Transverse colon (tissue), 4 donors: ENCODE data around the gene RAB10. TPM values are rescaled to one million over a fixed set of nuclear protein-coding genes. Genes with fewer than 3 reads are reported as not detected.
"Not testable (repeated sequence)": the region's sequence is repeated elsewhere in the genome, so short reads cannot be mapped to it uniquely, and the experiment has no call there.

Experiments used
- DNase-seq: peaks from one replicate; pipeline ENCODE4 v3.0.0-alpha.2; 2019
- H3K27ac ChIP-seq, 4 donors: fragments of 200-600 bp; sonication (generic); 2 replicates each; pipeline ENCODE4 v1.5.1; 2016 to 2018; ENCODE audit warnings: inconsistent platforms in 4 of 4
- H3K27me3 ChIP-seq: fragments of 200-600 bp; sonication (generic); 2 replicates; pipeline ENCODE4 v1.5.1; 2017; ENCODE audit warnings: inconsistent platforms
- H3K36me3 ChIP-seq, 4 donors: fragments of 200-600 bp; sonication (generic); 2 replicates each; pipeline ENCODE4 v1.5.1; 2017 to 2019; ENCODE audit warnings: inconsistent platforms in 4 of 4
- H3K4me1 ChIP-seq, 4 donors: fragments of 200-600 bp; sonication (generic); 2 replicates each; pipeline ENCODE4 v1.5.1; 2017 to 2020; ENCODE audit warnings: inconsistent platforms in 4 of 4
- H3K4me3 ChIP-seq, 4 donors: fragments of 200-600 bp; sonication (generic); 1 replicate in 1 of 4; 2 replicates in 3 of 4; pipeline versions ENCODE4 v1.5.1 to v1.6.1; 2017 to 2019; ENCODE audit warnings: inconsistent platforms in 4 of 4
- H3K9me3 ChIP-seq, 2 donors: fragments of 200-600 bp; sonication (generic); 2 replicates each; pipeline ENCODE4 v1.5.1; 2017 to 2019; ENCODE audit warnings: inconsistent platforms in 2 of 2
- EP300 ChIP-seq: sonication (generic); formaldehyde crosslinking; IDR thresholded peaks from one replicate; pipeline ENCODE4 v1.6.1; 2017; ENCODE audit warnings: antibody characterized with exemption, low read depth
- POLR2A ChIP-seq: fragments of 450-650 bp; IDR thresholded peaks from one replicate; pipeline ENCODE4 v1.6.1; 2016; ENCODE audit warnings: antibody characterized with exemption, mild to moderate bottlenecking, moderate library complexity
- POLR2AphosphoS5 ChIP-seq, 3 donors: sonication (generic); formaldehyde crosslinking; IDR thresholded peaks; one replicate each; pipeline ENCODE4 v1.6.1; 2016; ENCODE audit warnings: antibody characterized with exemption in 3 of 3
- WGBS, 2 donors: methylation state at CpG; one replicate each; pipeline ENCODE4 v1.1.5; 2018; ENCODE audit warnings: low coverage in 1 of 2; 5-methylcytosine and 5-hydroxymethylcytosine counted together
- in situ Hi-C, 4 donors: fragments of 200-750 bp; cut with MboI; loops; one replicate each; pipeline versions ENCODE4 v1.15.0 to v1.15.1; 2017; ENCODE audit warnings: low sequenced_read_pairs in 3 of 4, low pct_ligation_motif_present in 1 of 4, low pct_unique_long_range_greater_than_20kb in 1 of 4
- intact Hi-C: fragments of 100-400 bp; cut with DNase I; formaldehyde crosslinking; loops from one replicate; pipeline ENCODE4 v1.15.1; 2023; ENCODE audit warnings: low total_unique reads
- total RNA-seq, 4 donors: library from RNA; depleted of rRNA; stranded (reverse); fragments of >200 nt; gene quantifications; one replicate each; pipeline ENCODE4 v1.1.0, GENCODE V29; 2016
- TF ChIP-seq, protein P1 (sequence below), 5 experiments: fragments of 200-600 bp in 3 of 5; fragments of 450-650 bp in 2 of 5; sonication (generic) in 3 of 5; IDR thresholded peaks; 1 replicate in 2 of 5; 2 replicates in 3 of 5; pipeline ENCODE4 v1.5.1; 2016 to 2017; ENCODE audit warnings: antibody characterized with exemption in 5 of 5, inconsistent platforms in 3 of 5, mild to moderate bottlenecking in 2 of 5, moderate library complexity in 1 of 5

RAB10 gene
- total RNA-seq, 4 donors from 2014 or later: 99.5 to 150 (median 144) TPM

DNA sequence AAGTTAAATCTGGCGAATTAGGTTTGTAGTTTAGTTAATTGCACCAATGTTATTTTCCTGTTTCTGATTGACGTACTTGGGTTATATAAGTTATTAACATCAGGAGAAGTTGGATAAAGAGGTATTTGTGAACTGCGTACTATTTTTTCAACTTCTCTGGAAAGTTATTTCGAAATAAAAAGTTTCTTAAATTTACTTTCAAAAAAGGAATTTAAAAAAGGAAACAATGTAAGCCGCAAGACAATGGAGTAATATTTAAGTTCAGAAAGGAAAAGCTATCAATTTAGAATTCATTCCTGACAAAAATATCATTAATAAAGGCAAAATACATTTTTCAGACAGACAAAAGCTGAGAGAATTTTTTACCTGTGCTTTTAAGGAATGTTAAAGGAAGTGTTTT, 47.7 kb downstream of the RAB10 start:
- intact Hi-C loops (no loop called here), in situ Hi-C loops (no loop called here)
- 93 to 94% methylated on average over 5 of the region's 5 CpGs for WGBS, 2 donors
- no peaks in the 10 kb centered on the region for H3K9me3 ChIP-seq
- H3K36me3 ChIP-seq: no peaks in the 10 kb centered on the region
- no peak overlapping the region for H3K27ac ChIP-seq
- H3K4me1 ChIP-seq: peaks cover 0 to 18% (median 8%) of the 10 kb centered on the region in 4 donors
- no peak for DNase-seq
- no peak overlapping the region for H3K4me3 ChIP-seq
- no peak for TF ChIP-seq EP300
- TF ChIP-seq POLR2A: no peak
- TF ChIP-seq, protein P1, sequence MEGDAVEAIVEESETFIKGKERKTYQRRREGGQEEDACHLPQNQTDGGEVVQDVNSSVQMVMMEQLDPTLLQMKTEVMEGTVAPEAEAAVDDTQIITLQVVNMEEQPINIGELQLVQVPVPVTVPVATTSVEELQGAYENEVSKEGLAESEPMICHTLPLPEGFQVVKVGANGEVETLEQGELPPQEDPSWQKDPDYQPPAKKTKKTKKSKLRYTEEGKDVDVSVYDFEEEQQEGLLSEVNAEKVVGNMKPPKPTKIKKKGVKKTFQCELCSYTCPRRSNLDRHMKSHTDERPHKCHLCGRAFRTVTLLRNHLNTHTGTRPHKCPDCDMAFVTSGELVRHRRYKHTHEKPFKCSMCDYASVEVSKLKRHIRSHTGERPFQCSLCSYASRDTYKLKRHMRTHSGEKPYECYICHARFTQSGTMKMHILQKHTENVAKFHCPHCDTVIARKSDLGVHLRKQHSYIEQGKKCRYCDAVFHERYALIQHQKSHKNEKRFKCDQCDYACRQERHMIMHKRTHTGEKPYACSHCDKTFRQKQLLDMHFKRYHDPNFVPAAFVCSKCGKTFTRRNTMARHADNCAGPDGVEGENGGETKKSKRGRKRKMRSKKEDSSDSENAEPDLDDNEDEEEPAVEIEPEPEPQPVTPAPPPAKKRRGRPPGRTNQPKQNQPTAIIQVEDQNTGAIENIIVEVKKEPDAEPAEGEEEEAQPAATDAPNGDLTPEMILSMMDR (IDR thresholded peaks at IDR 0.05): no peak
- no peak for TF ChIP-seq POLR2AphosphoS5 (IDR thresholded peaks at IDR 0.05)
- no peaks in the 10 kb centered on the region for H3K27me3 ChIP-seq

DNA sequence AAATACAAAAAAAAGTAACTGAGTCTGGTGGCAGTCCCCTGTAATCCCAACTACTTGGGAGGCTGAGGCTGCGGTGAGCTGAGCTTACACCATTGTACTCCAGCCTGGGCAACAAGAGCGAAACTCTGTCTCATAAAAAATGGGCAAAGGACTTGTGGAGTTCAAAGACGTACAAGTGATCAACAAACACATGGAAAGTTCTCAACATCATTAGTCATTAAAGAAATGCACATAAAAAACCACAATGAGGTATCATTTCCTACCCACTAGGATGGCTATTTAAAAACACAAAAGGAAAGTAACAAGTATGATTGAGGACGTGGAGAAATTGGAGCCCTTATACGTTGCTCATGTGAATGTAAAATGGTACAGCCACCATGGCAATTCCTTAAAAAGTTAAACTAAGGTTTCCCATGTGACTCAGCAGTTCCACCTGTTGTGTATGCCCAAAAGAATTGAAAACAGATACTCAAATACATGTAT, 52.3 kb downstream of the RAB10 start:
- no peaks in the 10 kb centered on the region for H3K27me3 ChIP-seq
- intact Hi-C loops: no loop called here
- in situ Hi-C loops: no loop called here
- TF ChIP-seq, protein P1 (IDR thresholded peaks at IDR 0.05): no peak
- no peak for TF ChIP-seq POLR2AphosphoS5 (IDR thresholded peaks at IDR 0.05)
- no peak for TF ChIP-seq EP300
- TF ChIP-seq POLR2A: no peak
- no peaks in the 10 kb centered on the region for H3K36me3 ChIP-seq
- no peak overlapping the region for H3K27ac ChIP-seq
- DNase-seq: no peak
- H3K9me3 ChIP-seq: no peaks in the 10 kb centered on the region
- no peak overlapping the region for H3K4me3 ChIP-seq
- WGBS, 2 donors: 58 to 75% methylated on average over 5 of the region's 5 CpGs
- H3K4me1 ChIP-seq: peaks cover 3 to 17% (median 4%) of the 10 kb centered on the region in 4 donors

DNA sequence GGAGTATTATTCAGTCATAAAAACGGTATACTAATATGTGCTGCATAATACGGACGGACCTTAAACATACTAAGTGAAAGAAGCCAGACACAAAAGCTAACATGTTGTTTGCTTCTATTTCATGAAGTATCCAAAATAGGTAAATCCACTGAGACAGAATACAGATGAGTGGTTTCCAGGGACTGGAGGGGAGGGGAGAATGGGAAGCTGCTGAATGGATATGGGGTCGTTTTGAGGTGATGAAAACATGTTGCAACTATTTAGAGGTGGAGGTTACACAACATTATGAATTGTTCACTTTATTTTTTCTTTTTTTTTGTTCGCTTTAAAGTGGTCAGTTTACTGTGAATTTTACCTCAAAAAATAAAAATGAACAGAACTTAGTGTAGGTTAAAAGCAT, 52.9 kb downstream of the RAB10 start:
- H3K27me3 ChIP-seq: no peaks in the 10 kb centered on the region
- TF ChIP-seq EP300 (no peak), POLR2A (no peak), POLR2AphosphoS5 (IDR thresholded peaks at IDR 0.05) (no peak)
- TF ChIP-seq, protein P1 (IDR thresholded peaks at IDR 0.05): no peak
- intact Hi-C loops (no loop called here), in situ Hi-C loops (no loop called here)
- no peaks in the 10 kb centered on the region for H3K36me3 ChIP-seq
- H3K9me3 ChIP-seq: no peaks in the 10 kb centered on the region
- H3K4me1 ChIP-seq: peaks cover 3 to 17% (median 4%) of the 10 kb centered on the region in 4 donors
- 77 to 80% methylated on average over 5 of the region's 5 CpGs for WGBS, 2 donors
- no peak overlapping the region for H3K4me3 ChIP-seq
- H3K27ac ChIP-seq: no peak overlapping the region
- no peak for DNase-seq

DNA sequence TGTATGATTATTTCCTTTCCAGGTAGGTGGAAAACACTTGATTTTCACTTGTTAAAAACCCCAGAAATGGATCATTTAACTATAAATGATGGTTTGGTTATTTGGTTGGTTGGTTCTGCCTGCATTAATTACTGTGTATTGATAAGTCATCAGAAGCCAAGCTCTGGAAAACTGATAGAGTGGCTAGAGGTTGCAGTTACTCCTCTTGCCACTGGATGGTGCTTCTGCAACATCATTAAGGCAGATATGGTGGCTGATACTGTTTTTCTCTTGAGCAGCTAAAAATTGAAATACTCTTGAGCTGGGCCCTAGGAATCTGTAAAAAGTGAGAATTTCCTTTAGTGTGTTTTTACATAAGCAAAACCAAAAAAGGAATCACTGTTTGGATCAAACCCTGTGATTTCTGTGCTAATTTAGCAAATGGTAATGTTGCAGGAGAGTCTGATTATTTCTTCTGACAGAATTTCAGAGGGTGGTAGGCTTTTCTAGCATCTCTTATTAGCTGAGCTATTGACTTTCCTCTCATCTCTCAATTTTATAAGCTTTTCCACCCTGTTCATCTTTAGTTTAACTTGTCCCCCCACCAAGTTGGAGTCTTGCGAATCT, 54.3 kb downstream of the RAB10 start:
- in situ Hi-C loops: no loop called here
- Histone ChIP-seq H3K9me3 (no peaks in the 10 kb centered on the region), H3K27me3 (no peaks in the 10 kb centered on the region), H3K4me3 (no peak overlapping the region), H3K36me3 (no peaks in the 10 kb centered on the region), H3K4me1 (peaks cover 3 to 17% (median 4%) of the 10 kb centered on the region in 4 donors), H3K27ac (no peak overlapping the region)
- intact Hi-C loops: no loop called here
- no peak for DNase-seq
- WGBS, 2 donors: 95 to 100% methylated on average over 1 of the region's 1 CpG
- TF ChIP-seq POLR2A (no peak), POLR2AphosphoS5 (IDR thresholded peaks at IDR 0.05) (no peak), EP300 (no peak)
- TF ChIP-seq, protein P1 (IDR thresholded peaks at IDR 0.05): peak; percentile 68 to 75 (median 72)

DNA sequence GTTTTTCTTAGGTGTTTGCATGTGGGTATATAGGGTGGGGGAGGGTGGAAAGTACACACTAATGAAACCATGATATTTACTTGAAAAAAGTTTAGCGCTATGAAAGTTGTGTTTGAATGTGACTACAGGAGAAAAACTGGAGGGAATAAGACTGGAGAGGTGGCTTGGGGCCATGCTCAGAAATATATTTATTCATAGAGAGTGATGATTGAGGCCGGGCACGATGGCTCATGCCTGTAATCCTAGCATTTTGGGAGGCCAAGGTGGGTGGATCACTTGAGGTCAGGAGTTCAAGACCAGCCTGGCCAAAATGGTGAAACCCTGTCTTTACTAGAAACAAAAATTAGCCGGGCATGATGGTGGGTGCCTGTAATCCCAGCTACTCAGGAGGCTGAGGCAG, 55.0 kb downstream of the RAB10 start:
- H3K9me3 ChIP-seq, in situ Hi-C loops, H3K27ac ChIP-seq, H3K36me3 ChIP-seq, H3K27me3 ChIP-seq, H3K4me3 ChIP-seq, DNase-seq, intact Hi-C loops: not testable (repeated sequence)
- peaks cover 0 to 17% (median 4%) of the 10 kb centered on the region in 4 donors for H3K4me1 ChIP-seq
- WGBS, 2 donors: 76 to 90% methylated on average over 3 to 4 of the region's 4 CpGs
